Mucosa of descending colon (tissue), 3 donors: ENCODE measurements around the gene FAM131A. TPM values are rescaled to one million over a fixed set of nuclear protein-coding genes. Genes with fewer than 3 reads are reported as not detected.

ENCODE experiments used
- ATAC-seq: fragments of 200-7000 bp; cut with Tn5 transposase; one replicate; pipeline ENCODE4 v1.9.1; 2020; ENCODE audit warnings: mild to moderate bottlenecking, moderate library complexity
- DNase-seq, 3 donors: peaks; one replicate each; pipeline ENCODE4 v3.0.0-alpha.2; 2020
- H3K36me3 ChIP-seq: fragments of 200-600 bp; one replicate; pipeline ENCODE4 v1.8.0; 2021; ENCODE audit warnings: low read depth, mild to moderate bottlenecking
- H3K4me1 ChIP-seq: fragments of 200-600 bp; one replicate; pipeline ENCODE4 v1.8.0; 2021; ENCODE audit warnings: low read depth, mild to moderate bottlenecking
- H3K4me3 ChIP-seq: fragments of 200-600 bp; one replicate; pipeline ENCODE4 v1.8.0; 2021; ENCODE audit warnings: mild to moderate bottlenecking
- H3K9me3 ChIP-seq: fragments of 200-600 bp; one replicate; pipeline ENCODE4 v1.8.0; 2021; ENCODE audit warnings: mild to moderate bottlenecking
- intact Hi-C, 2 donors: fragments of 100-400 bp; cut with DNase I in 1 of 2; cut with micrococcal nuclease in 1 of 2; formaldehyde crosslinking; loops; one replicate each; pipeline versions ENCODE4 v1.11.0 to v1.11.1; 2022; cut with DNase I, micrococcal nuclease
- total RNA-seq, 3 donors: library from RNA; stranded (reverse); fragmentation: NEBNext Ultra II Directional in 2 of 3; extraction: Animal tissue kit (Norgen Biotek cat#: 25700) in 2 of 3; gene quantifications; one replicate each; pipeline versions ENCODE4 v1.2.1 to v1.2.4, GENCODE V29; 2021 to 2023
- TF ChIP-seq, protein P1 (sequence below): fragments of 200-600 bp; IDR thresholded peaks from one replicate; pipeline ENCODE4 v1.8.0; 2022; ENCODE audit warnings: antibody characterized with exemption, mild to moderate bottlenecking
- donor health status: DM: no; HTN: no; CAD: no; lungs with moderate emphysema.
- donor health status: DM: no; HTN: no; CAD: no.
- donor health status: DM: no; HTN: yes; CAD: no.

FAM131A gene
- total RNA-seq, 3 donors from 2014 or later, result 14.1 to 29.8 (median 16.4) TPM

DNA sequence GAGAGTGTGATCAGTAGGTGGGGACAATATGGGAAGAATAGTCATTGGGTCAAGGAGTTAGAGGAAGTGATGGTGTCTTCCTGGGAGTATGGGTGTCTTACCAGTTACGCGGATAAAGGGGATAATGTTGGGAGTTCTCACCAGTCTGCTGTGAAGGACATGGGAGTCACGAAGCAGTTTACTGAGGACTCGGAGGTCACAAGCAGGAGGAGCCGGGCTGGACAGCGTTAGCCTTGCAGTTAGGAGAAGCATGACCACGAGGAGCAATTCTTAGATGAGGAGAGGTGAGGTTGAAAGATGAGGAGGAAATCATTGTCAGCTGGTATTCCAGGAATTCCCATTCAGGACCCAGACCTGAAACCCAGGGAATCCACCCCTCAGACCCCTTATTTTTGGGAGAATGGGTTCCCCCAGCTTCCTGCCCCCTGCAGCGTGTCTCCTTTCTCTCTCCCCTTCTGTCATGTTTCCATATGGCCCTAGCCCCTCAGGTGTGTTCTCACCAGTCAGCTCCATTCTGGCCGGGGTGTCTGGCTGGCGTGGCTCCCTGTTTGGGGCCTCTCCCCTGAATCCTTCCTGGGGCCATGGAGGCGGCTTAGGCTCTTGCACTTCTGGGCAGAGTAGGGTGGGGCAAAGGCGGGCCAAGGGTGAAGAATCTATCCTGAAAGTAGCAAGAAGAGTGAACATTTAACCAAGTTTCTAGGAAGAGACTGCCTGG is 38.5 kb downstream of the FAM131A start:
- no peaks in the 10 kb centered on the region for H3K9me3 ChIP-seq
- no peak for DNase-seq
- H3K4me1 ChIP-seq, result peaks cover 4% of the 10 kb centered on the region
- no peaks in the 10 kb centered on the region for H3K36me3 ChIP-seq
- TF ChIP-seq, protein P1, sequence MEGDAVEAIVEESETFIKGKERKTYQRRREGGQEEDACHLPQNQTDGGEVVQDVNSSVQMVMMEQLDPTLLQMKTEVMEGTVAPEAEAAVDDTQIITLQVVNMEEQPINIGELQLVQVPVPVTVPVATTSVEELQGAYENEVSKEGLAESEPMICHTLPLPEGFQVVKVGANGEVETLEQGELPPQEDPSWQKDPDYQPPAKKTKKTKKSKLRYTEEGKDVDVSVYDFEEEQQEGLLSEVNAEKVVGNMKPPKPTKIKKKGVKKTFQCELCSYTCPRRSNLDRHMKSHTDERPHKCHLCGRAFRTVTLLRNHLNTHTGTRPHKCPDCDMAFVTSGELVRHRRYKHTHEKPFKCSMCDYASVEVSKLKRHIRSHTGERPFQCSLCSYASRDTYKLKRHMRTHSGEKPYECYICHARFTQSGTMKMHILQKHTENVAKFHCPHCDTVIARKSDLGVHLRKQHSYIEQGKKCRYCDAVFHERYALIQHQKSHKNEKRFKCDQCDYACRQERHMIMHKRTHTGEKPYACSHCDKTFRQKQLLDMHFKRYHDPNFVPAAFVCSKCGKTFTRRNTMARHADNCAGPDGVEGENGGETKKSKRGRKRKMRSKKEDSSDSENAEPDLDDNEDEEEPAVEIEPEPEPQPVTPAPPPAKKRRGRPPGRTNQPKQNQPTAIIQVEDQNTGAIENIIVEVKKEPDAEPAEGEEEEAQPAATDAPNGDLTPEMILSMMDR, result no peak
- no peak overlapping the region for H3K4me3 ChIP-seq
- intact Hi-C loops, result no loop called here
- no peak for ATAC-seq

DNA sequence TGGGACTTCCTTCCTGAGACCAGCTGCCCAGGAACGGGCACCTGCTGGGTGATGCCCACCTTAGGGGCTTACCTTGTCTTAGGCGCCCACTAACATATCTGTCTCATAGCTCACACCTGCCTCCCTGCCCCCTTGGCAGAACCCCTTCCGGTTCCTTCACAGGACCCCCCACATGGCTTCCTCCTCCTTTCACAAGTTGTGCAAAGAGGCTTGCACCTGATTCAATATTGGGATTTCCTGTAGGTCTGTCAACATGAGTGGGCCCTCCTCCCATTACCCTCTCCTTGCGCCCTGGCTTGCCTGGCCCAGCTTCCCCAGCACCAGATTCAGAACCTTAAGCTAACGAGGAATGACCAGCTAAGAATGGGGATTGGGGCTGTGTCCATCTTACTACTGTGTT is 40.0 kb downstream of the FAM131A start:
- Histone ChIP-seq H3K4me3 (no peak overlapping the region), H3K36me3 (no peaks in the 10 kb centered on the region), H3K4me1 (peaks cover 4% of the 10 kb centered on the region), H3K9me3 (no peaks in the 10 kb centered on the region)
- ATAC-seq, result no peak
- intact Hi-C loops, result no loop called here
- DNase-seq, result no peak
- TF ChIP-seq, protein P1, result no peak

DNA sequence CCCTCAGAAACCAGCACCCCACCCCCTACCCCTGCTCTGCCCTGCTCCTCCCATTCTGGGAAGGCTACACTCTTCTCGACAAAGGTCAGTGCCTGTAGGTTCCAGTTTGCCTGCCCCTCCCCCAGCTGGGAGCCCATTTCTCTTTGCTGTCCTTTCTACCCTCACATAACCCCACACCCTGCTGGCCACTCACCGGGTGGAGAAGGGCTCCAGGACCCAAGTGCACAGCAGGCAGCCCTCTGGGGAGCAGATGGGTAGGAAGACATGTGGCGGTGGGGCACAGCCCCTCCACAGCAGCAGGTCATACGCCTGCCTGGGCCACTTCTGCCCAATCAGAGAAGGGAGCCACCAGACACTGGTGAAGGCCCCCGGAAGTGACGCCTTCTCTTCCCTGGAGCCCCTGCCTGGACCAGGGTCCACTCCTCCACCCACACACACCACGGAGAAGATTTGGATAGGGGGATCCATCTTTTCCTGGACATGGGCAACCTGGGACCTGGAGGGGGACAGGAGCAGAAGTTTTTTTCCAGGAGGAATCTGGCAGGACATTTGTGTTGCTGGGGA is 40.6 kb downstream of the FAM131A start, which contains the start of gene THPO:
Gene THPO (minus strand): TSS at position 326 of the 564 bp plus-strand sequence. CDS start 1,948 bp downstream, outside the sequence.
- intact Hi-C loops, result no loop called here
- Histone ChIP-seq H3K36me3 (no peaks in the 10 kb centered on the region), H3K4me1 (peaks cover 4% of the 10 kb centered on the region), H3K4me3 (no peak within 1 kb of the TSS), H3K9me3 (no peaks in the 10 kb centered on the region)
- DNase-seq (no peak), ATAC-seq (no peak)
- TF ChIP-seq, protein P1, result no peak

DNA sequence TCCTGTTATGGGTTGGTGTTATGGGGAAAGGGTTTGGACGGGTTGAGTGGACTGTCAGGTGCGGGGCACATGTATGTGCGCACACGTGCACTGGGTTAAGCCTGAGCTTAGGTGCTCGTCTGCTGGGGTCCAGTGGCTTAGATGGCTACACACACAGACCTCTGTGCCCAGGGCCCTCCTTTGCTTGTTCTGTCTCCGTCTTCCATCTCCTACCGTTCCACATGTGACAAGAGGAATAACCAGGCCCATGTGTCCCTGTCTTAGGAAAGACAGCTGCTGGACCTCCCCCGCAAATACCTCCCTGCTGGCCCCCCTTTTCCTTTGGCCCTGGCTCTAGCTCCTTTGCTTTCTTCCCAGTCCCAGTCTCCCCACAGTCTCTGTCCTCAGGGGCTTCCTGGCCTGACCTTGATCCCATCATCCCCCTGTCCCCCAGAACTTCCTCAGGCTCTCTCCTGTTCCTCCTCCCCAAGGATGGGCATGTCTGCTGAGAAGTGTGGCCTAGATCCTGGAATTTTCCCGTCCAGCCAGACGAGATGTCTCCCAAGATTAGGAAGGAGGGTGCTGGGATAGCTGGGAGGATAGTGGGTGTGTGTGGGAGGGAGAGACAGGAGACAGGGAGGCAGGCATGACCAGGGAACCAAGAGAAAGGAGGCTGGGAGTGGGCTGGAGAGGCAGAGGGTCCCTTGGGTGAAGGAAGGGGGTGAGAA is 41.4 kb downstream of the FAM131A start:
- TF ChIP-seq, protein P1, result no peak
- peaks cover 4% of the 10 kb centered on the region for H3K4me1 ChIP-seq
- H3K4me3 ChIP-seq, result no peak overlapping the region
- ATAC-seq, result no peak
- DNase-seq, result no peak
- no peaks in the 10 kb centered on the region for H3K9me3 ChIP-seq
- intact Hi-C loops, result no loop called here
- no peaks in the 10 kb centered on the region for H3K36me3 ChIP-seq

DNA sequence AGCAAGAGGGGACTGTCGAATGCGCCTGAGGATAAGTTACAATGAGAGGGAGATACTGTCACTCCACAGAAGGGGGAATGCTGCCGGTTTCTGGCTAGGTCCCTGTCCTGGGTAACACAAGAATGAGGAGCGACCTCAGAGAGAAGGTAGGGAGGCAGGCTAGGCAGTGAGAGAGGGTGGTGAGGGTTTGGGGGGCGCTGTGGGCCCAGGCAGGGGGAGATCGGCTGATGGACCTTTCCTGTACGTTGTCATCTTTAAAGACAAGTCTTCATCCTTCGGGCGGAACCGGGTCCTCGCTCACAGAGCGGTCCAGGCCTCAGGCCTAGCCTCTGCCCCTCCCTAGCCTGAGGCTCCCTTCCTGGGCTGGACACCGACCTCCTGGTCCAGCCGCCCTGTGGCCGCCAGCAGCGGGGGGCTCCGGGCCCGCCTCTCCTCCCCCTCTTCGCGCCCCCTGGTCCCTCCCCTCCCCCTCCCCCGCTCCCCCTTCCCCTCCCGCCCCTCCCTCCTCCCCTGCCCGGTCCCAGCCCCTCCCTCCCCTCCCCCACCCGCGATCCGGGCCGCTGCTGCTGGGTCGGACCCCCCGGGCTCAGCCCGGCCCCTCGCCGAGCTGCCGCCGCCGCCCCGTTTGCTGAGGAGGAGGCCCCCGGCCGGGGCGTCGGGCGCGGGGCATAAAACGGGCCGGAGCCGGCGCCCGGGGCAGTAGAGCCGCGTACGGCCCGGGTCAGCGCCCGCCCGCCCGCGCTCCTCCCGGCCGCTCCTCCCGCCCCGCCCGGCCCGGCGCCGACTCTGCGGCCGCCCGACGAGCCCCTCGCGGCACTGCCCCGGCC is 42.2 kb downstream of the FAM131A start, which contains the start of gene CHRD:
Gene CHRD (plus strand): TSS at position 697 of the 827 bp plus-strand sequence. CDS start 265 bp downstream, outside the sequence.
- Histone ChIP-seq H3K9me3 (no peaks in the 10 kb centered on the region), H3K4me1 (peaks cover 4% of the 10 kb centered on the region), H3K36me3 (no peaks in the 10 kb centered on the region), H3K4me3 (no peak within 1 kb of the TSS)
- no peak for DNase-seq
- intact Hi-C loops, result no loop called here
- no peak for ATAC-seq
- TF ChIP-seq, protein P1, result no peak
